ENCODE results near the gene TRA2A. TPM values are rescaled to one million over a fixed set of nuclear protein-coding genes. Genes with fewer than 3 reads are reported as not detected.
A peak's percentile ranks its signal among the peaks of the same experiment; 100 is the strongest.

The TRA2A gene
- total and polyA plus RNA-seq, 4 donors, result 36.3 to 98.7 (median 65.7) TPM

- Histone ChIP-seq H3K27ac (ENCODE audit: low read depth in 1 of 2, low read length in 2 of 2) (no peak overlapping the region), H3K4me1 (ENCODE audit: control insufficient read depth in 1 of 2, insufficient read depth in 2 of 2, low read length in 2 of 2) (no peaks in the 10 kb centered on the region), H3K4me3 (ENCODE audit: low read length in 2 of 2) (peak overlapping the region in 1 of 2 donors; percentile 1), H3K9me3 (ENCODE audit: control insufficient read depth, low read length) (no peaks in the 10 kb centered on the region), H3K36me3 (ENCODE audit: control insufficient read depth in 1 of 2, insufficient read depth in 2 of 2, low read length in 1 of 2) (no peaks in the 10 kb centered on the region), H3K27me3 (ENCODE audit: control insufficient read depth in 1 of 2, insufficient read depth in 2 of 2, low read length in 1 of 2) (peaks cover 0 to 2% of the 10 kb centered on the region in 2 donors)
- no peak for DNase-seq
- peak; percentile 54 for ATAC-seq (ENCODE audit: low FRiP score)
- WGBS, 2 donors, result 1 to 2% methylated on average over 52 to 91 of the region's 91 CpGs
- intact Hi-C loops (cut with DNase I), result no loop called here
Observed at GRCh38 chr7:23469150-23469960, 62.4 kb downstream of the TRA2A start.

- no peaks in the 10 kb centered on the region for H3K4me1 ChIP-seq (ENCODE audit: control insufficient read depth in 1 of 2, insufficient read depth in 2 of 2, low read length in 2 of 2)
- DNase-seq, result no peak
- H3K4me3 ChIP-seq (ENCODE audit: low read length in 2 of 2), result no peak overlapping the region
- no peak overlapping the region for H3K27ac ChIP-seq (ENCODE audit: low read depth in 1 of 2, low read length in 2 of 2)
- ATAC-seq (ENCODE audit: low FRiP score), result peak; percentile 31
- H3K36me3 ChIP-seq (ENCODE audit: control insufficient read depth in 1 of 2, insufficient read depth in 2 of 2, low read length in 1 of 2), result no peaks in the 10 kb centered on the region
- H3K9me3 ChIP-seq (ENCODE audit: control insufficient read depth, low read length), result no peaks in the 10 kb centered on the region
- H3K27me3 ChIP-seq (ENCODE audit: control insufficient read depth in 1 of 2, insufficient read depth in 2 of 2, low read length in 1 of 2), result no peaks in the 10 kb centered on the region
- intact Hi-C loops (cut with DNase I), result no loop called here
- 6 to 7% methylated on average over 46 to 48 of the region's 48 CpGs for WGBS, 2 donors
Observed at GRCh38 chr7:23468526-23469149, 63.1 kb downstream of the TRA2A start.

GRCh38 chr7:23467806-23468525 lies 63.8 kb downstream of the TRA2A start:
- DNase-seq, result no peak
- 10 to 15% methylated on average over 32 of the region's 32 CpGs for WGBS, 2 donors
- Histone ChIP-seq H3K36me3 (ENCODE audit: control insufficient read depth in 1 of 2, insufficient read depth in 2 of 2, low read length in 1 of 2) (no peaks in the 10 kb centered on the region), H3K4me1 (ENCODE audit: control insufficient read depth in 1 of 2, insufficient read depth in 2 of 2, low read length in 2 of 2) (no peaks in the 10 kb centered on the region), H3K4me3 (ENCODE audit: low read length in 2 of 2) (no peak overlapping the region), H3K27ac (ENCODE audit: low read depth in 1 of 2, low read length in 2 of 2) (no peak overlapping the region), H3K27me3 (ENCODE audit: control insufficient read depth in 1 of 2, insufficient read depth in 2 of 2, low read length in 1 of 2) (no peaks in the 10 kb centered on the region), H3K9me3 (ENCODE audit: control insufficient read depth, low read length) (no peaks in the 10 kb centered on the region)
- intact Hi-C loops (cut with DNase I), result no loop called here
- ATAC-seq (ENCODE audit: low FRiP score), result peak; percentile 34

GRCh38 chr7:23467291-23467805 lies 64.4 kb downstream of the TRA2A start:
- Histone ChIP-seq H3K9me3 (ENCODE audit: control insufficient read depth, low read length) (no peaks in the 10 kb centered on the region), H3K4me3 (ENCODE audit: low read length in 2 of 2) (no peak overlapping the region), H3K27ac (ENCODE audit: low read depth in 1 of 2, low read length in 2 of 2) (no peak overlapping the region), H3K27me3 (ENCODE audit: control insufficient read depth in 1 of 2, insufficient read depth in 2 of 2, low read length in 1 of 2) (no peaks in the 10 kb centered on the region), H3K4me1 (ENCODE audit: control insufficient read depth in 1 of 2, insufficient read depth in 2 of 2, low read length in 2 of 2) (no peaks in the 10 kb centered on the region), H3K36me3 (ENCODE audit: control insufficient read depth in 1 of 2, insufficient read depth in 2 of 2, low read length in 1 of 2) (no peaks in the 10 kb centered on the region)
- no peak for DNase-seq
- 48 to 49% methylated on average over 11 of the region's 11 CpGs for WGBS, 2 donors
- no peak for ATAC-seq (ENCODE audit: low FRiP score)
- intact Hi-C loops (cut with DNase I), result no loop called here

GRCh38 chr7:23462846-23463245 lies 68.9 kb downstream of the TRA2A start:
- WGBS, 2 donors, result 2 to 9% methylated on average over 2 of the region's 2 CpGs
- Histone ChIP-seq H3K9me3 (ENCODE audit: control insufficient read depth, low read length) (no peaks in the 10 kb centered on the region), H3K36me3 (ENCODE audit: control insufficient read depth in 1 of 2, insufficient read depth in 2 of 2, low read length in 1 of 2) (no peaks in the 10 kb centered on the region), H3K4me1 (ENCODE audit: control insufficient read depth in 1 of 2, insufficient read depth in 2 of 2, low read length in 2 of 2) (peaks cover 0 to 1% of the 10 kb centered on the region in 2 donors), H3K27me3 (ENCODE audit: control insufficient read depth in 1 of 2, insufficient read depth in 2 of 2, low read length in 1 of 2) (no peaks in the 10 kb centered on the region), H3K4me3 (ENCODE audit: low read length in 2 of 2) (no peak overlapping the region), H3K27ac (ENCODE audit: low read depth in 1 of 2, low read length in 2 of 2) (no peak overlapping the region)
- ATAC-seq (ENCODE audit: low FRiP score) (no peak), DNase-seq (no peak)
- intact Hi-C loops (cut with DNase I), result no loop called here

- 85 to 87% methylated on average over 3 of the region's 3 CpGs for WGBS, 2 donors
- Histone ChIP-seq H3K9me3 (ENCODE audit: control insufficient read depth, low read length) (no peaks in the 10 kb centered on the region), H3K27ac (ENCODE audit: low read depth in 1 of 2, low read length in 2 of 2) (no peak overlapping the region), H3K36me3 (ENCODE audit: control insufficient read depth in 1 of 2, insufficient read depth in 2 of 2, low read length in 1 of 2) (no peaks in the 10 kb centered on the region), H3K27me3 (ENCODE audit: control insufficient read depth in 1 of 2, insufficient read depth in 2 of 2, low read length in 1 of 2) (no peaks in the 10 kb centered on the region), H3K4me1 (ENCODE audit: control insufficient read depth in 1 of 2, insufficient read depth in 2 of 2, low read length in 2 of 2) (peaks cover 0 to 1% of the 10 kb centered on the region in 2 donors), H3K4me3 (ENCODE audit: low read length in 2 of 2) (no peak overlapping the region)
- DNase-seq, result no peak
- ATAC-seq (ENCODE audit: low FRiP score), result no peak
- intact Hi-C loops (cut with DNase I), result no loop called here
Observed at GRCh38 chr7:23458044-23458443, 73.7 kb downstream of the TRA2A start.

- no peak for DNase-seq
- no peaks in the 10 kb centered on the region for H3K9me3 ChIP-seq (ENCODE audit: control insufficient read depth, low read length)
- no peak overlapping the region for H3K27ac ChIP-seq (ENCODE audit: low read depth in 1 of 2, low read length in 2 of 2)
- WGBS, 2 donors, result 90 to 92% methylated on average over 3 of the region's 3 CpGs
- no peaks in the 10 kb centered on the region for H3K36me3 ChIP-seq (ENCODE audit: control insufficient read depth in 1 of 2, insufficient read depth in 2 of 2, low read length in 1 of 2)
- ATAC-seq (ENCODE audit: low FRiP score), result no peak
- H3K4me3 ChIP-seq (ENCODE audit: low read length in 2 of 2), result no peak overlapping the region
- intact Hi-C loops (cut with DNase I), result no loop called here
- no peaks in the 10 kb centered on the region for H3K27me3 ChIP-seq (ENCODE audit: control insufficient read depth in 1 of 2, insufficient read depth in 2 of 2, low read length in 1 of 2)
- H3K4me1 ChIP-seq (ENCODE audit: control insufficient read depth in 1 of 2, insufficient read depth in 2 of 2, low read length in 2 of 2), result peaks cover 0 to 1% of the 10 kb centered on the region in 2 donors
Observed at GRCh38 chr7:23456093-23456492, 75.7 kb downstream of the TRA2A start.

GRCh38 chr7:23454881-23455526 lies 76.8 kb downstream of the TRA2A start:
- WGBS, 2 donors, result 74 to 80% methylated on average over 5 of the region's 5 CpGs
- H3K27me3 ChIP-seq (ENCODE audit: control insufficient read depth in 1 of 2, insufficient read depth in 2 of 2, low read length in 1 of 2), result no peaks in the 10 kb centered on the region
- H3K4me3 ChIP-seq (ENCODE audit: low read length in 2 of 2), result no peak overlapping the region
- no peaks in the 10 kb centered on the region for H3K36me3 ChIP-seq (ENCODE audit: control insufficient read depth in 1 of 2, insufficient read depth in 2 of 2, low read length in 1 of 2)
- peak; percentile 22 for ATAC-seq (ENCODE audit: low FRiP score)
- H3K27ac ChIP-seq (ENCODE audit: low read depth in 1 of 2, low read length in 2 of 2), result no peak overlapping the region
- no peaks in the 10 kb centered on the region for H3K9me3 ChIP-seq (ENCODE audit: control insufficient read depth, low read length)
- DNase-seq, result no peak
- H3K4me1 ChIP-seq (ENCODE audit: control insufficient read depth in 1 of 2, insufficient read depth in 2 of 2, low read length in 2 of 2), result peaks cover 0 to 1% of the 10 kb centered on the region in 2 donors
- intact Hi-C loops (cut with DNase I), result no loop called here
